ENCODE results near the gene MMS22L.

Gene MMS22L

GRCh38 chr6:97138581-97138980 lies 144.4 kb downstream of the MMS22L start:
- DNase-seq, result no peak

- no peak for DNase-seq
These were observed 146.2 kb downstream of the MMS22L start for GRCh38 chr6:97136626-97137358.

GRCh38 chr6:97133067-97133466 lies 149.9 kb downstream of the MMS22L start:
- peak; percentile 37 for DNase-seq

DNA sequence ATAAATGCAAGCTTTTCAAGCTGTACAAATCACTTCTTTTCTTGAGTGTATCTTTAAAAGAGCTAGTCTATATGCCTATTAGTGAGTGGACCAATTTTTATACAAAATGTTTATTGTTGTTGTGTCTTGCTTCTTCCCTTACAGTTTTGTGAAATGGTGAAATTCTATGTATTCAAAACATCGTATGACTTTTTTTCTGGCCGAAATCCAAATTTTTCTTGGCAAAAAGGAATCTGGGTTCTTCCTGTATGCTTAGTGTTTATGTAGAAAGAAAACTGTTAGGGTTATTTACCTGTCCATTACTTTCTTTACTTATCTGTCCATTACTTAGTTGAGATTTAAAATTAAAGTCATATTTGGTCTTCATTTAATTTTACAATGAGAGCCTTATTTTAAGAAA lies 153.9 kb downstream of the MMS22L start:
- no peak for DNase-seq

GRCh38 chr6:97128507-97128906 lies 154.5 kb downstream of the MMS22L start:
- DNase-seq, result no peak

DNA sequence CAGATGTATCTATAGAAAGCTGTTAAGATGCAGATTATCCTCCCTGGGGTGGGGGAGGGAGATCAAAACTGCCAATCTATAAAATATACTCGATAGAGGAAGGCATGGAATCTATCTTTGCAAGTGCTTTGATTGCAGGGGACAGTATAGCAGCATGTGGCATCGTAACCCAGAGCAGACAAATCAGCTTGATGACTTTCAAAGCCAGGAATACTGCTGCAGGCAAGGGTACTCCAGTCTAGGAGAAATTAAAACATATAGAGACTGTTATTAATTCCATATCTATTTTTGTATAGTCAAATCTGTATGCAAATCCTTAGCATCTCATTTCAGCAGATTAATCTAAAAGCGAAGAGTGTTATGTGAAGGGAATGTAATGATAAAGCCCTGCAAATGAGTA lies 159.4 kb downstream of the MMS22L start:
- no peak for DNase-seq

DNA sequence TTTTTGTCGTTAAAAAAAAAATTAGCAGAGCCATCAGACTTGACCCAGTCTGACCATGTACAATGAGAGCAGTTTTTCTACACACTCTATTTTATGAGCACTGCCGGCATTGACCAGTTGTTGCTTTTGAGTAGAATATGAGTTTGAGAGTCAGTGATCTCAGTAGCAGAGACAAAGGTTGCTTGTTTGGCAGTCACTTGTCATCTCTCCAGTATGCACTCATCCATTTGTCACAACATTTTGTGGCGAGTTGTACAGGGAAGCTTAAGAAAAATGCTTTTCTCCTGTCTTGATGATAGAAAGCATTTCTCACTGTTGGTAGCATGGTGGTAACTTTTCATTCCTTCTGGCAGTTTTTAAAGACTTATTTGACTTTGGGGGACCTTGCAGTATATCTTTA lies 159.9 kb downstream of the MMS22L start:
- DNase-seq, result no peak

GRCh38 chr6:97120511-97120910 lies 162.5 kb downstream of the MMS22L start:
- DNase-seq, result no peak

- no peak for DNase-seq
These were observed 168.4 kb downstream of the MMS22L start for GRCh38 chr6:97114645-97115044.

GRCh38 chr6:97113170-97113569 lies 169.8 kb downstream of the MMS22L start:
- no peak for DNase-seq

- DNase-seq, result no peak
These were observed 171.8 kb downstream of the MMS22L start for GRCh38 chr6:97111243-97111642.

DNA sequence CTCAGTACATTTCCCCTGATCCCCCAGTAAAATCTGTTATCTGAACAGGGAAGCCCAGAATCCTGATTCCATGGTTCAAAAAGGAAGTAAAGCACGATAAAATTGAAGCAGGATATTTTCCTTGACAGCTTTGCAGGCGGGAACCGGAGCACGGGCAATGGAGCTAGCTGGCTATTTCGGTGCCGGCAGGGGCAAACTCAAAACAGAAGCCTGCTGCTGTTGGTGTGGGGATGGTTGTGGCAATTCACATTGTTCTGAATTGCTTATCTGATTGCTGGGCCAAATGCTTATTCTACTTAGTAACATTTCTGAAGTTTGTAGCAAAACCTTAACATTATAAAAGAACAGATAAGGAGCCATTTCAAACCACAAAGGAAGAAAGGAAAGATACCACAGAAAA lies 172.4 kb downstream of the MMS22L start:
- DNase-seq, result no peak

DNA sequence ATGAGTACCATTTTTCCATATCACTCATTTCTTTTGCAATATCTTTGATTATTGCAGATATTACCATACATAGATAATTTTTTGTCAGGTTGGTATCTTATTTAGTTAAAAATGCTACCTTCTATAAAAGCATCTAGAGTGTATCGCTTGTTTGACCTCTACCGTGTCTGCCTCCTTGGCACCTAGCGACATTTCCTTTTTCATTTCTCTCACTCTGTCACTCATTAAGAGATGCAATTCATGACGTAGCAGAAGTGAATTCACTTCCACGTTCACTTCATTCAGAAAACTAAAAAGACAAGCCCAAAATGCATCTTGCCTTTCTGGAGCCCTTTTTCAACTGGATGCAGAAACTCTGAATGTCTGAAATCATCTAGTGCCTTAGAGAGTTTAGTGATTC lies 172.9 kb downstream of the MMS22L start:
- no peak for DNase-seq

GRCh38 chr6:97109444-97109843 lies 173.6 kb downstream of the MMS22L start:
- DNase-seq, result no peak

- no peak for DNase-seq
These were observed 180.7 kb downstream of the MMS22L start for GRCh38 chr6:97102145-97102790.

DNA sequence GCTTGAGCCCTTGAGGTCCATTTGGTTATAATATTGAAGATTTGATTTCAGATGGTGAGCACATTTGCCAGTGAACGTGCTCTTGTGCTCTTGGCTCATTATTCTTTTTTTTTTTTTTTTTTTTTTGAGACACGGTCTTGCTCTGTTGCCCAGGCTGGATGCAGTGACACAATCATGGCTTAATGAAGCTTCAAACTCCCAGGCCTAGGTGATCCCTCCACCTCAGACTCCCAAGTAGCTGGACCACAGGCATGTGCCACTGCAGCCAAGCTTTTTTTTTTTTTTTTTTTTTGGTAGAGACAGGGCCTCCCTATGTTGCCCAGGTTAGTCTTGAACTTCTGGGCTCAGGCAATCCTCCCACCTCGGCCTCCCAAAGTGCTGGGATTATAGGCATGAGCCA lies 182.3 kb downstream of the MMS22L start:
- DNase-seq, result no peak

GRCh38 chr6:97097068-97098047 lies 185.7 kb downstream of the MMS22L start:
- DNase-seq, result no peak

DNA sequence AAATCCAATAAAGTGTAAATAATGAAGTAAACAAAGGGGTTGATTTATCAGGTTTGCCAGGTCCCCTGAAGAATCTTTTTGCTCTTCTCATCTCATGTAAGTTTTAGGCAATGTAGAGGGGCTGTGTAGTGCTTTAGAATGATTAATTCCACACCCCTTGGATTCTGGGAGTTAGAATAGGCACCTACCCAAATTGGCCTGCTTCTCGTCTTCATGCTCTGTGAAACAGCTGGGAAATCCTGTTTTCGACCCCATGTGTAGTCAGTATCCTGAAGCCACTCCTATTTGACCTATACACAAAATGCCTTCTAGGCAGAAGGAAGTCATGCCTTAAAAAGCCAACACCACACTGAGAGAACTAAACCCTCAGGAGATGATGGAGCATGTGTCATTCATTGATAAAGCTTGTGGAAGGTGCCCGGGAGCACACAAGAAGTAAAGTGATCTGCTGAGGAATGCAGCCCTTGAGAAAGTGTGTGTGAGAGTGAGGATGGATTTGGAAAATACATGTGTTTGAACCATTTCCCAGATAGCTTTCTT lies 187.6 kb downstream of the MMS22L start:
- DNase-seq, result no peak

DNA sequence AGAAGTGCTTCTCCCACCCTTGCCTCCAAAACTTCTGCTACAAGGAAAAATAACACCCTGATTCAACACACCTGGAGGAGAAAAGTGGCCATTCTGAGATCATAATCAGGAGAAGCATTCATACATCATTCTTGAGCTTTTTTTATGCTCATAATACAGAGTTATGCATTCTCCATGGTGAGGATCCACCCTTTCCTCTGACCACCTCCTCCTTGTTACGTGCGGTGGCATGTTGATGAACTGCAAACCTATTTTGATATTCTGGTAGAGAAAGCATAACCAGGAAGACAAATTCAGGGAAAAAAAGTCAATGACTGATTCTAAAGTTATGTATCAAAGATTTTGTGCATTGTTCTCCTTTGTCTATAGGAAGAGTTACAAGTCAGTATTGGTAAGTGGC lies 188.6 kb downstream of the MMS22L start:
- no peak for DNase-seq

- no peak for DNase-seq
These were observed 190.2 kb downstream of the MMS22L start for GRCh38 chr6:97092673-97093305.

All from NCI-H1105 treated with DMSO at 0.1 percent for 48 hours (cell line).